GM19023 (cell line): ENCODE measurements around the gene TMEM273.

Experiments
- ATAC-seq: cut with Tn5 transposase; IDR thresholded peaks from one replicate; pipeline ENCODE4 v1.9.1; 2021; ENCODE audit warnings: mild to moderate bottlenecking, moderate library complexity; ENCODE audit not compliant: unreplicated experiment

Gene TMEM273

DNA sequence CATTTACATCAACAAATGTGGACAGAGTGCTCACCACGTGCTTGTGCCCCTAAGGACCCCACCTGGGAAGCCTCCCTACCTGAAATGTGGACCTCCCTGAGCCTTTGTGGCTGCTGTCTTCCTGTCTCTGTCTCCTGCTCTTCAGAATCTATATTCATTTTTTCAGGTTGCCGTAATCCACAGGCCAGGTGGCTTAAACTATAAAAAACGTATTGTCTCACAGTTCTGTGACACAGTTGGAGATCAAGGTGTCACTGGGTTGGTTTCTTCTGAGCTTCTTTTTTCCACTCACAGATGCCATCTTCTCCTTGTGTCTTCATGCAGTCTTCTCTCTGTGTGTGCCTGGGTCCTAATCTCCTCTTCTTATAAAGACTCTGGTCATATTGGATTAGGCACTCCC, 67.3 kb downstream of the TMEM273 start:
- no peak for ATAC-seq

DNA sequence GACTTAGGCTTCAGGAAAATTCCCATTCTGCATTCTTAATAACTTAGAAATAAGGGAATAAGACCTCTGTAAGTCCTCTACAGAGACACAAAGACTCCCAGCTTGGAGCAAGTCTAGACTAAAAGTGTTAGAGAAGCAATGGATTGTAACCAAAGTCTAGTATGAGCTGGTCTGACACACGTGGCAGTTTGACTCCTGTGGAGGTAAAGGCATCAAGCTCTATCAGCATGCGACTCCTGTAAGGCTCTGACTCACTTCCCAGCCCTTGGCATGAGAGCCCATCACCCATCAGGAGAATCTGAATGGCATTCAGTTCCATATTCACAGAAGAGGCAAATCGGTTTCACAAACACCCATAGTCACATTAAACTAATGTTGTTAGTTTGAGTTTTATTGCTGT, 68.4 kb downstream of the TMEM273 start:
- ATAC-seq = no peak

DNA sequence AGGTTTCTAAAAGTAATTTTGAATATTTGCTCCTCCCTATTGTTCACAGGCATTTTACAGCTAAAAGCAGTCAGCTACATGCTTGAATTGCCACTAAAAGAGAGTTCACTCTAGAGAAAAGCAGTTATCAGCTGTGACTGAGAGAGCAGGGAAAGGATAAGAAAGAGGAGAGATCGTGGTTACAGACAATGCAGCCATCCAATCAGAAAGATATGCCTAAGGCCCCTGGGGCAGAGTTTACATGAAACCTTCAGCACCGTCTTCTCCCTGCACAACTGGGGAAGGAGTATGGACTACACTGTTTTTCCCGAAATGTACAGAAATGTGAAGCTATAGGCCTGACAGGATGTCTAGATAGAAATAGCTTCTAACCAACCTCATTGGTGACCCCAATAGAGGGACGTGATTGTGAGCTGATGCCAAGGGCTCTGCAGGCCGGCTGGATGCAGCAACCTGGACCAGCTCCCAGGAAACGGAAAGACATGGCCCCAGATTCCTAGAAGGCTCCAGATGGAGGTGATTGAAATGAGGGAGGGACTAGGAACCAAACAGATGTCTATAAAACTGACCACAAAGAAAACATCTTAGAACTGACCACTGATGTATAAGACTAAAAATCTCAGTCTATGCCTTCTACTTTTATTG, 69.6 kb downstream of the TMEM273 start:
- ATAC-seq = no peak

DNA sequence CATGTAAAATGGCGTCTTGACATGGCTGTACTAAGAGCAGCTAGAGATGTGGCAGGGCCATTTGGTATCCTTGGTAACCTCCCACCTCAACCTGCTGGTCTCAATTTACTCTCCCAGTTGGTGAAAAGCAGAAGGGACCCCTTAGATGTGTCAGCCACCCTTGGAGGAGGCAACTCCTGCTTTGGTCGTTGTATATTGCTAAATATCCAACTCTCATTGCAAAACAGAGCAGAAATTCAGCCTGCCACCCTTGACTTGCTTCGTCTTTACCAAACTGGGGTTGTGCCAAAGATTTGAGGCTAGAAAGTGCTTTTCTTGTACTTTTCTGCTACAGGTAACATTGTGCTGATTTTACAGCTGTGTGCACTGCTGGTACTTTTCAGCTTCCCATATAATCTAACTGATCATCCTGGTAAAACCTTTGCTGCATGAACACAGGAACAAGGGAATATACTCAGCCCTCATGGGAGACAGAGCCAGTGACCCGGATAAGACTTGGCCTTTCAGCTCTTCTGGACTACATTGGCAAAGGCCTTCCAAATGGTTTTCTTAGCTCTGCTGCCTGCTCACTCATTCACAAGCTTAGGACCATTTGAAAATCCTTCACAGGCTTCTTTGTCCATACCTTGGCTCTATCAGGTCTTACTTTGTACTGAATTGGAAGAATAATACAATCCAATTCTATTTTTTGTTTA, 70.7 kb downstream of the TMEM273 start:
- no peak for ATAC-seq

DNA sequence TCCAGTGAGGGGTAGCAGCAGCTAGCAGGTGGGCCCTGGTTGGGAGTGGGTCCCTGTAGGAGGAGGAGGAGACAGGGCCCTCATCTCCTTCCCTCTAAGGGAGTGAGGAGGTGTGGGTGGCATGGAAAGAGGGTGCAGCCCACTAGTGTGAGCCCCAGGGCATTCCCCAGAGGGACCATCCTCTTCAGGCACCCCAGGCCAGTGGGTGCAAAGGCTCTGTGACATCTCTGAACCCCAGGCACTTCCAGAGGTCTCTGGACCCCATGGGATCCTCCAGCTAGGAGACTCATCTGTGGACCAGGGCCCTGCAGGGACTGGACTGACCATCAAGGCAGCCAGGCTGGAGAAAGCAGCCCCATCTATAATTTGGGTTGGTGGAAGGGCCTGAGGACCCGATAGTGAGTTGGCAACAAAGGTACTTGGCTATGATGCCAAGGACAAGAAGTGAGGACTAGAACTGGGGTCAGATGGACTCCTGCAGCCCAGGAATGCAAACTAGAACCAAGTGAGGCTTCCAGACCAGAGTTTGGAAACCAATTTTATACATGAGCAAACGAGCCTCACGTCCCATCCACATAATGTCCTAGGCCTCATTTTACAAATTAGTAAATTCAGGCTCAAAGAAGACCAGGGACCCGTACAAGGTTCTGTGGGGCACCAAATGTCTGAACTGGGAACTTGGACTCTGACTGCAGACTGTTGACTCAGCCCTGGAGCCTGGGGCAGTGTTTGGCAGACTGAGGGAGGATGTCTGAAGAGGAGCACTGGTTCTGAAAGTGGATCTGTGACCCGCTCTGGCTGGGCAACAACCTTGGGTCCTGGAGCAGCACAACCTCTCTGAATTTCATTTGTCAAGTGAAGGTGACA, 71.4 kb downstream of the TMEM273 start:
- ATAC-seq = no peak

DNA sequence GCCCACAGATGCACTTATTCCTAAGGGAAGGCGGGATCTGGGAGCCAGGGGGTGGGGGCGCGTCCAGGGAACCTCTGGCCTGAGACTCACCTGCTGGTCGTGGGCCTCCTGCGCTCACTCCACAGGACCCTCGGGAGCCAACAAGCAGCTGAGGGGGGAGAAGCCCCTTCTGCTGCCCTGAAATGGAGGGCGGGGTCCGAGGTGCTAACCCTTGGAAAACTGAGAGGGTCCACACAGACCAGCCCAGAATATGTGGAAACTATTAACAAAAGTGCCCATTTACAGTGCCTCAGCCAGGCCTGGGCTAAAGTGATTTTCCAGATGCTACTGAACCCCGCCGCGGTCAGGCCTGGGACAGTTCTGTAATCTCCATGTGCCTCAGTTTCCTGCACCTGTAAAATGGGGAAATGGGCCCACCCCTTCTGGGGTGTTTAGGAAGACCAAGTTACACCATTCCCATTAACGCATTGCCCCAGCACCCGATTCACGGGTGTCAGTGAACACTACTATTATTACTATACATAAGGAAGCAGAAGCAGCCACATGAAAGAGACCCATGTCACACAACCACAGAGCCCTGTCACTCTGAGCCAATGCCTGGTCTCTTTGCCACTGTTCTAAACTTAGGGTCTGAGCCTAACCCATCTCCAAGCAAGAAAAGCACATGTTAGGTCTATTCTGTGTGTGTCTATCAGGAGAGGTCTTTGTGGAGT, 72.2 kb downstream of the TMEM273 start:
- ATAC-seq = no peak

DNA sequence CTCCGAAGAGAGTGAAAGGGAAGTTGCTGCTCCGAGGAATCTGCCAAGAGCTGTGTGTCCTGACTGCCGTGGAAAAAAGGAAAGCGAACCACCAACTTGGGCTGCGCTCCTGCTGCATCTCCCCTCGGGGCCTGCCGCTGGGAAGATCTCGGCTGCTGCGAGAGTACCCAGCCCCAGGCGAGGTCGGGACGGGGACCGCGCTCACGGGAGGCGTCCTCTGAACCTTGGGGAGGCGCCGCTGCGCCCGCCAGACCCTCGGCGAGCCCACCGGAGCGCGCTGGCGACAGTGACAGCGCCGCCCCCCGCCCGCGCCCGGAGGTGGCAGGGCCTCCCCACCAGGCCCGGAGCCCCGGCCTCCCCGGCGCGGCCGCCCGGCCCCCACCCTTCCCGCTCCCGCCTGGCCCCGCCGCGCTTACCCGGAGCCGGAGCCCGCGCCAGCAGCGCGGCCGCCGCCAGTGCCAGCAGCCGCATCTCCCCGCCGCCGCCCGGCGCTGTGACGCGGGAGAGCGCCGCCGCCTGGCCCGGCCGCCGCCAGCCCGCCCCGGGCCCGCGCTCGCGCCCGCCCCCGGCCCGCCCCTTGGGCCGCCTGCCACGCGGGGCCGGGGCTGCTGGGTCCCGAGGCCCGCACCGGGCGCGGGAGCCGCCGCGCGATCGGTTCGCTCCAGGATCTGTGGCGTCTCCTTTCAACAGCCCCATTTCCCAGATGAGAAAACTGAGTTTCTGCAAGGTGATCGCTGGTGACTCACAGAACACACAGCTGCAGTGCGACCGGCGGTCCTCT, 73.0 kb downstream of the TMEM273 start, which contains the start of gene VSTM4:
TSS of gene VSTM4 (minus strand) at position 508 of the 781 bp plus-strand sequence. CDS start at position 471, 37 bp downstream.
- ATAC-seq = no peak

DNA sequence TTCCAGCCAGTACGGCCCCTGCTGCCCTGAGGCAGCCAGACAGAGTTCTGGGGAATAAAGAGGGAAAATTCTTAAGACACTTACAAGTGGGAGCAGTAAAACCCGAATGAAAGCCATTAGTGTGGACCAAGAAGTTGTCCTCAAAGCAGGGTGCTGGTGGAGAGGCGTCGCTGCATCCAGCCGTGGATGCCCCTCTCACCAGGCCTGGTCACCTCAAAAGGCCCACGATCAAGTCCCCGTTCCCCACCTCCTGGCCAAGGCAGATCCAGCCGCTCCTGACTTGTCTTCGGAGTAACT, 73.5 kb downstream of the TMEM273 start:
- no peak for ATAC-seq

DNA sequence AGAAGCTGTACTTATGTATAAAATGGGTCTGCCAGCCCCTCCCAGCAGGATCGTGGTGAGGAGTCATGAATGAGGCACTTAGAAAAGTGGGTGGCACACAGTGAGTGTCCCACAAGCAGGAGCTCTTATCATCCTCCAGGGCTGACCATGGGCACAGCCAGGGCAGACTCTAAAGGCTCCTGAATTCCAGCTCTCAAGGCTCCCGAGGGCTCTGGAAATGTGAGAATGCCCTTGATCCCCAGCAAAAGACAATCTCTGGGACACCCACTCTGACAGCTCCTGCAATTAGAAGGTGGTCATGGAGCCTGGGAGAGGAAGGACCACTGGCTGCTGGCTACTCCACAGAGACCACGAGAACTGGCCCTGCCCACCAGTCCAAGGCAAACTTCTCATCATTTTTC, 74.5 kb downstream of the TMEM273 start:
- ATAC-seq = no peak

DNA sequence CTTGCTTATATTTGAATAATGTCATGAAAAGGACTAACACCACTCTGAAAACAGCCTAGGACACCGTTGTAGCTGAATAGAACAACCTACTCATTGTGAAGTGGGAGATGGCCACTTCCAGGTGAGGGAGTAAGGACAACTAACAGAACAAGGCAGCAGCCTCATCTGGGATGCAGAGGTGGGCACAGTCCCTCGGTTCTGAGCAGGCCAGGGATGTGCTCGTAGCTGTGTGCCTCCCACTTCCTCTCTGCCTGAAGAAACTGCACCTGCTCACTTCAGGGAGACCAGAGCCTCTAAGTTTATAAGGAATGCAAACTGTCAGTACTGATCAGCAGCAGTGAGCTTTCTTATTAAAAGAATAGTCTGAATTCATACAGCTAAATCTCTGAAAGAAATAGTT, 75.3 kb downstream of the TMEM273 start:
- no peak for ATAC-seq

DNA sequence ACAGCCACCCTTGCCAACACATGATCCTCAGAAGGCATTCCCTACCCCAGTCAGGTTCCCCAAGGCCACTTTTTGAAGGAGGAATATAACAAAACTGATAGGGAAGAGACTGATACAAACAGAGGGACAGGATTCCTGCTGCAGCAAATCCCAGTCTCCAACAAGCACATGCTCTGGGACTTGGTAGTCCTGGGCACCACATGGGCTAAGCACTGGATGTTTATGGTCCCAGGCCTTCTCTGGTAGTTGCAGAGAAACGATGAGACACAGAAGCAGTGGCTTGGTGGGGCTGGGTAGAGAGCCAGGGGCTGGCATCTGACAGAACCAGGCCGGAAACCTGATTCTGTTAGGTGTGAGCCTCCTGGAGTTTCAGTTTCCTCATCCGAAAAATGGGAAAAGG, 76.1 kb downstream of the TMEM273 start:
- ATAC-seq = no peak

DNA sequence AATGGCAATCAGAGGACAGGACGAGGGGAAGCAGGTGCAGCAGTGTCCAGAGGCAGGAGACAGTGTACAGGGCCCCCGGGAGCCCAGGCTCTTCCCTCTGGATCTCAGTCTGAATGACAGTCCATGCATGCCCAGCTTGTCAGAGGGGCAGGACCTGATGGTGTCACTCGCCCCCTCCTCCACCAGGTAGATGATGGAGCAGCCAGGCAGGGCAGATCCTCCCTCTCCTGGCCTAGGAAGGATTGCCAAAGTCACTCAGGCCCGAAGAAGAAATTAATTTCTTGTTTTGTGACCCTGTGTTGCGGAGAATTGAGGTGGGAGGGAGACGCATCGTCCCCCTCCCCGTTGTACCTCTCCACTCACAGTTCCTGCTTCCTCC, 76.9 kb downstream of the TMEM273 start:
- no peak for ATAC-seq

DNA sequence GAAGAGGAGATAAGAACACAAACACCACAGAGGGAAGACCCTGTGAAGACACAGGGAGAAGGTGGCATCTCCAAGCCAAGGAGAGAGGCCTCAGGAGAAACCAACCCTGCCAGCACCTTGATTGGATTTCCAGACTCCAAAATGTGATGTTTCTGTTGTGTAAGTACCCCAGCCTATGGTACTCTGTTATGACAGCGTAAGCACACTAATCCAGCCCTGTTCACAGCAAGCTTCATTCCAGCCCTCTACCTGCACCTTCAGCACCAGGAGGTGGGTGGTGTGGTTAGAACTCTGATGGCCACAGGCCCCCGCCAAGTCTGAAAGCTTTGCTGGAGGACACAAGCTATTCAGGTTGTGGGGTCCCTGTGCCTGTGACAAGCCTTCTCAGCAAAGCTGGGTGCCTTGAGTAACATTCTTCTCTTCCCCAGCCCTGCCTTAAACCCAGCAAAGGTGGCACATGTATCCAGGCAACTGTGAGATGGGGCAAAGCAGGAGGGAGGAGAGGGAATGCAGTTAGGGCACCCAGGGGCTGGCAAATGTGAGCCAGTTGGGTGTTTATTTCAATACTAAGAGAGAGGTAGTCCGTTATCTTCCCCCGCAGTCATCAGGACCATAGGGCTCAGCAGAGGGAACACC, 77.4 kb downstream of the TMEM273 start:
- no peak for ATAC-seq

DNA sequence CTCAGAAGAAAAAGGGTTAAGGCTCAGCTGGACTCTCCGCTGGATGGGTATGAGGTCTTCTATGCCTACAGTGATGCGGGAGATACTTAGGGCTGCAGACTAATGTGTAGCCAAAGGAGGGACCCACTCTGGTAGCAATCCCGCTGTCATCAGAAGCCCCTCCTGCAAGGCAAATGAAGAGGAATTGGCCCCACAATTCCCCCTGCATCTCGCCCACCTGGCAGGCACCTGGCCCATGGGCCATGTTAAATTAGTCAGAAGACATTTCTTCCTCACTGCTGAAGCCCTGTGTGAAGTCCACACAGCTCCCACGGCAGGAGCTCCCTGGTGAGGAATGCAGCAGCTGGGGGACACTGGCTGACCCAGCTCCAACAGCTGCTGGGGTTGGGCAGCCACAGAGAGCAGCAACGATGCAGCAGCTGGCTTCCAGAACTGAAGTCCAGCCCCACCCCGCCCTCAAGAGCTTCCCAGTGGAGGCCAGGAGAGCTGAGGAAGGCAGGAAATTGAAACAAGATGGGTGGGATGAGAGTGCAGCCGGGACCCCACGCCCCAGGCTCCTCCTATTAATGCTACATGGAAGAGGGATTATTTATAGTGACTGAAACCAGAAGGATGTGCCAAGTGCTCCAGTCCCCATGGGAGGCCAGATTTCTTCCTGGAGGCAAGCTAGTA, 78.4 kb downstream of the TMEM273 start:
- no peak for ATAC-seq

DNA sequence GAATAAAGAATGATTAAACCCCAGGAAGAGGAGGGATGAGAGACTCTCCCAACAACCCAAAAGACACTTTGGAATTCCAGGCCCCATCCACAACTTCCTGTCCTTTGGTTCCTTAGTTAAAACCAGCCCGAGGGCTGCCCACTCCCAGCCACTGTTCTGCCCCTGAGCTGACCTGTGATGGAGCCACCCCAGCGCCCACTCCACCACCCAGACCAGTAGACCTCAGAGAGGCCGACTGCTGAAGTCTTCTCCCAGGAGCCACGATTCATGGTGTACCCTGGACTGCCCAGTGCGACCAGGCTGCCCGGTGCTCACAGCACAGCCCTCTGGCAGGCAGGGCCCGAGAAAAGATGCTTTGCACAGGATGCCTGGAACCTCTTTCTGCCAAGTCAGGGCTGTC, 79.5 kb downstream of the TMEM273 start:
- ATAC-seq = no peak

DNA sequence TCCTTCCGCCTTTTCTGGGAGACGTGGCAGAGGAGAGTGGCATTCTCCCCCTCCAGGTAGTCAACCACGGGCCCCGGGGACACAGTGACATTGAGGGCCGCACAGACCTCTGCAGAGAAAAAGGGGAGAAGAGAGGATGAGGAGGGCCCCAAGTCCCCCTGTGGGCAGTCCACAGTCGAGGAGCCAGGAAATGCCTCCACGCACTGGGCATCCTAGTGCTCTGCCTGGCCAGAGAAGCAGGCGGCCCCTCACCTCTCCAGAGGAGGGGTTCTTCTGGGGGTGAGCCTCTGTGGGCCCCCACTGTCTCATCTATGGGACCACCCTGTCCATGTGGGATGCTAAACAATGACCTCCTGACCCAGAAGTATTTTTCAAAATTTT, 80.3 kb downstream of the TMEM273 start:
- ATAC-seq = no peak

DNA sequence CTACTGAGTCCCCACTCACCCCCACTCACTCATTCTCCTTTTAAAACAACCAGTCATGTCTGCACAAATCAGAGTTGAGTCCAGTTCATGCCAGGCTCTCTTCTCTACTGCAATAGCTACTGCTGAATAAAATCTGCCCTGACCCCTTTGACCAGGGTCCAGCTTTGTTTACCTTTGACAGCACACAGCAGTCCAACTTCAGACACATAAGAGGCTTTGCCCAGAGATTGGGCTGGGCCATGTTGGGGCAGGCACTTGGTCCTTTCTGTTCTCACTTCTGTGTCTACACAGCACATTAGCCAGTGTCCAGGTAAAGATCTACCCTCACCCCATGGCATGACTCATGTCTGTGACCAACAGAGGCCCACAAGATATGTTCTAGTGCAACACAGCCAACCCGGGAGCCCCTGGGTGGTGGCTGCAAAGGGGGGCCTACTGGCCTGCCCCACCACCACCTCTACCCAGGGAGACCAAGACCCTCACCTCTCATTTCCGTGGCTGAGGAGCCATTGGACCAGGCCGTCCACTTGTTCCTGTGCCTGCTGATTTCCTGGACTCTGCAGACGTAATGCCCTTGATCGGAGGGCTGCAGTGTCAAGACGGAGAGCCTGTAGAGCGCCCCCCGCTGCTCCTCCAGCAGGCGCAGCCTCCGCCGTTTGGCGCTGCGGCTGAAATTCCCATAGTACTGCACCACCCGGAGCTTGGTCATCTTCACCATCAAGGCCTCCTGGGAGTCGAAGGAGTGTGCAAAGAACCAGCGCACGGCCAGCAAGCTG, 80.9 kb downstream of the TMEM273 start:
- no peak for ATAC-seq

DNA sequence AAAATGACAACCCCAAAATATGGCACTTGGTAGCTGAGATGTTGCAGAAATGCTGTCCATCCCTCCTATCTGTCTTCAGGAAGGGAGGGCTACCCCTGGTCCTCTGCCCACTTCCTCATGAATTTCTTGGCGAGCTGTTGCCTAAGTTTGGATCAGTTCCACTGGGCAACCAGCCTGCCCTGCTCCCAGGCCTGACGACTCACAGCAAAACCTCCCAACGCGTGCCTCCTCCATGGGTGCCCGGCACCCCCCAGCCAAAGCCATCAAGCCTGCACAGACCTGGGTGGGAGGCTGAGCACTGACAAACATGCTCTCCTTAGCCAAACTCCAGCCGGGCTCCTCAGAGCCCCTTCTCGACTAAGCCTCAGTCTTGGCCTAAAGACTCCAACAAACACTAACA, 81.7 kb downstream of the TMEM273 start:
- no peak for ATAC-seq

DNA sequence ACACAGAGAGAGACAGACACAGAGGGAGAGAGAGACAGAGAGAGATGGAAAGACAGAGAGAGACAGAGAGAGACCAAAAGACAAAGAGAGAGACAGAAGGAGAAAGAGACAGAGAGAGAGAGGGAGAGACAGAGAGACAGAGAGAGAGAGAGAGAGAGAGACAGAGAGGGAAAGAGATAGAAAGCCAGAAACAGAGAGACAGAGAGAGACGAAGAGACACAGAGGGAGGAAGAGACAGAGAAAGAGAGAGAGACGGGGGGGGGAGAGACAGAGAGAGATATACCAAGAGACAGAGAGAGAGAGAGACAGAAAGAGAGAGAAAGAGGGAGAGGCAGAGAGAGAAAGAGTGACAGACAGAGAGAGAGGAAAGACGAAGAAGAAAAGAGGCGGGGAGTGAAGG, 83.1 kb downstream of the TMEM273 start:
- no peak for ATAC-seq
